Hepatocyte (in vitro differentiated cells): ENCODE data around the gene URM1. TPM values are rescaled to one million over a fixed set of nuclear protein-coding genes. Genes with fewer than 3 reads are reported as not detected.

Source experiments
- DNase-seq: peaks from one replicate; pipeline ENCODE4 v3.0.0-alpha.2; 2016; ENCODE audit warnings: low spot score
- H2AFZ ChIP-seq: fragments of 200-600 bp; sonication (generic); 2 replicates; pipeline ENCODE4 v1.6.0; 2016; ENCODE audit warnings: antibody characterized with exemption, mild to moderate bottlenecking
- H3K27ac ChIP-seq: fragments of 200-600 bp; sonication (generic); 2 replicates; pipeline ENCODE4 v1.5.1; 2016; ENCODE audit warnings: mild to moderate bottlenecking
- H3K27me3 ChIP-seq: fragments of 200-600 bp; sonication (generic); 2 replicates; pipeline ENCODE4 v1.6.1; 2016
- H3K36me3 ChIP-seq: fragments of 200-600 bp; sonication (generic); replicated peaks from 2 replicates; pipeline ENCODE4 v1.5.1; 2016; ENCODE audit warnings: low read depth; ENCODE audit not compliant: insufficient read depth
- H3K4me1 ChIP-seq: fragments of 200-600 bp; sonication (generic); 2 replicates; pipeline ENCODE4 v1.5.1; 2016; ENCODE audit warnings: mild to moderate bottlenecking, moderate library complexity; ENCODE audit not compliant: insufficient read depth
- H3K4me2 ChIP-seq: fragments of 200-600 bp; sonication (generic); 2 replicates; pipeline ENCODE4 v1.6.0; 2016
- H3K4me3 ChIP-seq: fragments of 200-600 bp; sonication (generic); 2 replicates; pipeline ENCODE4 v1.5.1; 2016; ENCODE audit warnings: mild to moderate bottlenecking
- H3K79me2 ChIP-seq: fragments of 200-600 bp; sonication (generic); 2 replicates; pipeline ENCODE4 v1.6.0; 2017; ENCODE audit warnings: mild to moderate bottlenecking
- H3K9me2 ChIP-seq: fragments of 200-600 bp; sonication (generic); replicated peaks from 2 replicates; pipeline ENCODE4 v1.6.0; 2017; ENCODE audit warnings: mild to moderate bottlenecking; ENCODE audit not compliant: insufficient read depth
- H3K9me3 ChIP-seq: fragments of 200-600 bp; sonication (generic); 2 replicates; pipeline ENCODE4 v1.5.1; 2016; ENCODE audit warnings: low read depth, mild to moderate bottlenecking
- H4K20me1 ChIP-seq: fragments of 200-600 bp; sonication (generic); 2 replicates; pipeline ENCODE4 v1.6.0; 2016; ENCODE audit warnings: mild to moderate bottlenecking; ENCODE audit not compliant: insufficient read depth, poor library complexity, severe bottlenecking
- CTCF ChIP-seq: fragments of 200-600 bp; sonication (generic); IDR thresholded peaks from 2 replicates; pipeline ENCODE4 v1.5.1; 2016; ENCODE audit warnings: antibody characterized with exemption, mild to moderate bottlenecking; ENCODE audit not compliant: poor library complexity
- EZH2 ChIP-seq: fragments of 200-600 bp; sonication (generic); IDR thresholded peaks from 2 replicates; pipeline ENCODE4 v1.6.1; 2016; ENCODE audit warnings: antibody characterized with exemption, mild to moderate bottlenecking, borderline replicate concordance
- EZH2phosphoT487 ChIP-seq: fragments of 200-600 bp; sonication (generic); IDR thresholded peaks from one replicate; pipeline ENCODE4 v1.6.1; 2018; ENCODE audit warnings: antibody characterized with exemption, mild to moderate bottlenecking, low read depth, moderate library complexity; ENCODE audit not compliant: unreplicated experiment, severe bottlenecking
- WGBS: methylation state at CpG from one replicate; pipeline ENCODE4 v1.1.6; 2016; ENCODE audit warnings: low lambda C conversion rate; ENCODE audit errors: missing lambda C conversion rate; 5-methylcytosine and 5-hydroxymethylcytosine counted together
- polyA plus RNA-seq: library from polyadenylated mRNA; unstranded; fragments of >200 nt; fragmentation: Nextera tagmentation; extraction: Ambion mirVana; gene quantifications from 2 replicates; pipeline ENCODE4 v1.2.1, GENCODE V29; 2016
- total RNA-seq: library from RNA; depleted of rRNA; stranded (reverse); fragments of >200 nt; gene quantifications from 2 replicates; pipeline ENCODE4 v1.2.3, GENCODE V29; 2014

The URM1 gene
- total and polyA plus RNA-seq, 2 experiments from 2014 or later = 32.7 to 55.7 TPM

DNA sequence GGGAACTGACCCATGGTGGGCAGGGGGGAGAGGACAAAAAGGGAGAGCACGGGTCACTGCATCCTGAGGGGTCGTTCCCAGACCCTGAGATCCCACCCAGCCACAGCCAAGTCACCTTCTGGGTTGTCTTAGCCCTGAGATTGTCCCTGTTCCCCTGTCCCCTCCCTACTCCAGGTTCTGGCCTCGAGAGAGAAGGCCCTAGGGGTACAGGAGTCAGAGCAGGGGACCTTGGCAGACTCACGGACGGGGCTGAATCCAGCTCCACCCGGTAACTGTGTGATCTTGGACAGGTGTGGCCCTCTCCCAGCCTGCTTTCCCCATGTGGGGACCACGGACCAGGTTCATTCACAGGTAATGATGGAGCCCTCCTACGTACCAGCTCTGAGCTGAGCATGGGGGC is 38.3 kb downstream of the URM1 start:
- Histone ChIP-seq H3K27ac (no peak overlapping the region), H3K4me3 (no peak overlapping the region), H3K4me2 (no peak overlapping the region), H2AFZ (no peak overlapping the region), H3K9me3 (no peaks in the 10 kb centered on the region), H3K27me3 (peaks cover 23% of the 10 kb centered on the region), H3K79me2 (no peaks in the 10 kb centered on the region), H3K4me1 (no peaks in the 10 kb centered on the region), H4K20me1 (no peaks in the 10 kb centered on the region), H3K36me3 (no peaks in the 10 kb centered on the region), H3K9me2 (no peaks in the 10 kb centered on the region)
- no peak for DNase-seq
- TF ChIP-seq CTCF = no peak
- TF ChIP-seq EZH2 = no peak
- no peak for TF ChIP-seq EZH2phosphoT487
- 56% methylated on average over 7 of the region's 8 CpGs for WGBS

DNA sequence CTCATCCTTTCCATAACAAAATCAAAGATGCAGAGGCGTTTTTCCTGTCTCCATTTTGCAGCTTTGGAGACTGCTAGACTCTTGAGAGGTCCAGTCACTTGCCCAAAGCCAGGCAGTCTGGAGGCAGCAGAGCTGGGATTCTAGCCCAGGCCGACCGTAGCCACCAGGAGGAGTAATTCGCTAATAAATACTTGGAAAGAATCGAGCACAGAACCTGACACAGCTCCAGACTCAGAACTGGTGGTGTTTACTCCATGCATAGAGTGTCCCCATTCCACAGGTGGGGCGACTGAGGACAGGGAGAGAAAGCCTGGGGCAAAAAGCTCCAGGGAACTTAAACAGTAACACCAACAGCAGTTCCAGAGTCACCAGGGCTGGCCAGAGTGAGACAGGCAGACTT is 38.8 kb downstream of the URM1 start:
- Histone ChIP-seq H3K9me3 (no peaks in the 10 kb centered on the region), H2AFZ (no peak overlapping the region), H3K4me3 (no peak overlapping the region), H3K79me2 (no peaks in the 10 kb centered on the region), H3K4me1 (no peaks in the 10 kb centered on the region), H3K9me2 (no peaks in the 10 kb centered on the region), H3K36me3 (no peaks in the 10 kb centered on the region), H3K27ac (no peak overlapping the region), H3K27me3 (peaks cover 24% of the 10 kb centered on the region), H3K4me2 (no peak overlapping the region), H4K20me1 (no peaks in the 10 kb centered on the region)
- DNase-seq = no peak
- TF ChIP-seq EZH2 (no peak), CTCF (peak; percentile 12)
- 39% methylated on average over 6 of the region's 6 CpGs for WGBS

GRCh38 chr9:128411364-128412119 is 40.4 kb downstream of the URM1 start:
- no peak overlapping the region for H3K4me2 ChIP-seq
- no peaks in the 10 kb centered on the region for H3K79me2 ChIP-seq
- H4K20me1 ChIP-seq = no peaks in the 10 kb centered on the region
- no peaks in the 10 kb centered on the region for H3K9me3 ChIP-seq
- no peak overlapping the region for H3K27ac ChIP-seq
- H3K4me3 ChIP-seq = no peak overlapping the region
- H3K9me2 ChIP-seq = no peaks in the 10 kb centered on the region
- H2AFZ ChIP-seq = no peak overlapping the region
- no peaks in the 10 kb centered on the region for H3K4me1 ChIP-seq
- 61% methylated on average over 11 of the region's 11 CpGs for WGBS
- no peaks in the 10 kb centered on the region for H3K36me3 ChIP-seq
- TF ChIP-seq EZH2phosphoT487 (no peak), CTCF (no peak), EZH2 (no peak)
- H3K27me3 ChIP-seq = peaks cover 30% of the 10 kb centered on the region
- peak; percentile 1 for DNase-seq
